8988T (cell line): ENCODE measurements around the gene MYD88.

Experiments used
- DNase-seq: peaks from one replicate; pipeline ENCODE4 v3.0.0; 2011

MYD88 gene

GRCh38 chr3:38114052-38114874 is 24.2 kb upstream of the MYD88 start:
- no peak for DNase-seq

GRCh38 chr3:38114875-38115644 is 23.4 kb upstream of the MYD88 start:
- no peak for DNase-seq

- no peak for DNase-seq
Observed at GRCh38 chr3:38115645-38116427, 22.6 kb upstream of the MYD88 start.

GRCh38 chr3:38116471-38117162 is 21.8 kb upstream of the MYD88 start:
- no peak for DNase-seq

- DNase-seq, result no peak
Observed at GRCh38 chr3:38117163-38117716, 21.2 kb upstream of the MYD88 start.

- peak; percentile 82 for DNase-seq
Observed at GRCh38 chr3:38117748-38118420, 20.6 kb upstream of the MYD88 start.

- no peak for DNase-seq
Observed at GRCh38 chr3:38118421-38119247, 19.8 kb upstream of the MYD88 start.

GRCh38 chr3:38119248-38119544 is 19.3 kb upstream of the MYD88 start:
- DNase-seq, result no peak

- DNase-seq, result no peak
Observed at GRCh38 chr3:38119821-38120692, 18.4 kb upstream of the MYD88 start.

- no peak for DNase-seq
Observed at GRCh38 chr3:38120693-38121450, 17.6 kb upstream of the MYD88 start.

GRCh38 chr3:38121451-38121831 is 17.0 kb upstream of the MYD88 start:
- DNase-seq, result no peak

- DNase-seq, result no peak
Observed at GRCh38 chr3:38121832-38122461, 16.5 kb upstream of the MYD88 start.

GRCh38 chr3:38122712-38123290 is 15.7 kb upstream of the MYD88 start:
- no peak for DNase-seq

GRCh38 chr3:38124324-38125122 is 13.9 kb upstream of the MYD88 start:
- no peak for DNase-seq

GRCh38 chr3:38125305-38126120 is 12.9 kb upstream of the MYD88 start:
- DNase-seq, result no peak

- DNase-seq, result no peak
Observed at GRCh38 chr3:38126121-38126892, 12.2 kb upstream of the MYD88 start.
